Measurements from ENCODE around the gene ZSCAN22.
"Not testable (repeated sequence)": the region's sequence is repeated elsewhere in the genome, so short reads cannot be mapped to it uniquely, and the experiment has no call there.

The ZSCAN22 gene

GRCh38 chr19:58318297-58318696 is 8.5 kb upstream of the ZSCAN22 start:
- DNase-seq (ENCODE audit: low read depth) = no peak

DNA sequence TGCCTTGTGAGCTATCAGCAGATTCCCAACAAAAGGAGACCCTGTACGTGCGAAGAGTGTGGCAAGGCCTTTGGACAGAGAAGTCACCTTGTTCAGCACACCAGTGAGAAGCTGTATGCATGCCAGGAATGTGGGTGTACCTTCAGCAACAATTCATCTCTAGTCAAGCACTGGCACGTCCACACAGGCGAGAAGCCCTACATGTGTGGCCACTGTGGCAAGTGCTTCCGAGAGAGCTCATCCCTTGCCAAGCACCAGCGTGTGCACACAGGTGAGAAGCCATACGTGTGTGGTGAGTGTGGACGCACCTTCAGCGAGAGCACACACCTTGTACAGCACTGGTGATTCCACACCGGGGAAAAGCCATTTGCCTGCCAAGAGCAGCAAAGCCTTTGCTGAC is 7.6 kb upstream of the ZSCAN22 start:
- no peak for DNase-seq (ENCODE audit: low read depth)

- DNase-seq (ENCODE audit: low read depth) = no peak
Observed at GRCh38 chr19:58325311-58326022, 1.3 kb upstream of the ZSCAN22 start.

DNA sequence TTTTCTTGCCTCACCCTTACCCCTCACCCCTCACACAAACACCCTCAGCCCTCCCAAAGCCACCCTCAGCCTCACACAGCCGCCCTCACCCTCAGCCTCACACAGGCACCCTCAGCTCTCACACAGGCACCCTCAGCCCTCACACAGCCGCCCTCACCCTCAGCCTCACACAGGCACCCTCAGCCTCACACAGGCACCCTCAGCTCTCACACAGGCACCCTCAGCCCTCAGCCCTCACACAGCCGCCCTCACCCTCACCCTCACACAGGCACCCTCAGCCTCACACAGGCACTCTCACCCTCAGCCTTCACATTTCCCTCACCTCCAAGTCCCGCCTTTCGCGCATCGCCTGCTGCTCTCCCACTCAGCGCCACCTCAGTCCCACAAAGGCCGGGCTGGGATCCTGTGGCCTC is 287 bp upstream of the ZSCAN22 start:
- DNase-seq (ENCODE audit: low read depth) = no peak

- no peak for DNase-seq (ENCODE audit: low read depth)
Observed at GRCh38 chr19:58328999-58329398, 2.2 kb downstream of the ZSCAN22 start.

GRCh38 chr19:58330458-58330857 is 3.7 kb downstream of the ZSCAN22 start:
- DNase-seq (ENCODE audit: low read depth) = no peak

DNA sequence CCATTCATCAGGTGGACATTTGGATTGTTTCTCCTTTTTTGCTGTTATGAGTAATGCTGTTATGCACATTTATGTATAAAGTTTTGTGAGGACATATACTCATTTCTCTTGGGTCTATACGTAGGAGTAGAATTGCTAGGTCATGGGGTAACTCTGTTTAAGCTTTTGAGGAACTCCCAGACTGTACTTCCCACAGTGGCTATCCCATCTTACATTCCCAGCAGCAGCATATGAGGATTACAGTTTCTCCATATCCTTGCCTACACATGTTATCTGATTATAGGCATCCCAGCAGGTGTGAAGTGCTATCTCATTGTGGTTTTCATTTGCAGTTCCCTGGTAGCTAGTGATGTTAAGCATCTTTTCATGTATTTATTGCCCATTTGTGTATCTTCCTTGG is 5.9 kb downstream of the ZSCAN22 start:
- no peak for DNase-seq (ENCODE audit: low read depth)

DNA sequence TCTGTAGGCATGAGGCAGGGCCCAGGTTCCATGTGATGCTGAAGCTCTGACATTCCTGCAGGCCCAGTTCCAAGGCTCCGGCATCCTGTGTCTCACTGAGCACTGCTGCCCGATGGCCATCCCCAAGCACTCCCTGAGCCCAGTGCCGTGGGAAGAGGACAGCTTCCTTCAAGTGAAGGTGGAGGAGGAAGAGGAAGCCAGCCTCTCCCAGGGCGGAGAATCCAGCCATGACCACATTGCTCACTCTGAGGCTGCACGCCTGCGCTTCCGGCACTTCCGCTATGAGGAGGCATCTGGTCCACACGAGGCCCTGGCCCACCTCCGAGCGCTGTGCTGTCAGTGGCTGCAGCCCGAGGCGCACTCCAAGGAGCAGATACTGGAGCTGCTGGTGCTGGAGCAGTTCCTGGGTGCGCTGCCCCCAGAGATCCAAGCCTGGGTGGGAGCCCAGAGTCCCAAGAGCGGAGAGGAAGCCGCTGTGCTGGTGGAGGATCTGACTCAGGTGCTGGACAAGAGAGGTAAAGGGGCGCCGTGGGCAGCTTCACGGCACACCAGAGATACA is 8.0 kb downstream of the ZSCAN22 start:
- DNase-seq (ENCODE audit: low read depth) = no peak

DNA sequence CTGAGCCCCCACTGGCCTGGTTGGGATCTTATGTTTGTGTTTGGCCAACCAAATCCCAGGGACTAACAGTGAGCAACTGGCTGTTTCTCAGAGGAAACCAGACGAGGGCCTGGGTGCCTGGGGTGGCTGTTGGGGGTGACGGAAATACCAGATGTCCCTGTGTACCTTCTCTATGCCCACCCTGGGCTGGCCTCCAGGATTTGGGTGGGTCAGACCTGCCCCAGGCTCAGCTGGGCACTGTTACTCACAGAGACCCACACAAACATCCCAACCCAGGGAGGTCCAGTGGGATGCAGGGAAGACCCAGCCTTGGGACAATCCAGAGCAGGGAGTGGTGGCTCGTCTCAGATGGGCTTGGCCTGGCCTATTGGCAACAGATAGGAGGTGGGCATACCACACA is 8.8 kb downstream of the ZSCAN22 start:
- DNase-seq (ENCODE audit: low read depth) = no peak

GRCh38 chr19:58336216-58336615 is 9.4 kb downstream of the ZSCAN22 start:
- no peak for DNase-seq (ENCODE audit: low read depth)

- no peak for DNase-seq (ENCODE audit: low read depth)
Observed at GRCh38 chr19:58336820-58337219, 10.0 kb downstream of the ZSCAN22 start.

DNA sequence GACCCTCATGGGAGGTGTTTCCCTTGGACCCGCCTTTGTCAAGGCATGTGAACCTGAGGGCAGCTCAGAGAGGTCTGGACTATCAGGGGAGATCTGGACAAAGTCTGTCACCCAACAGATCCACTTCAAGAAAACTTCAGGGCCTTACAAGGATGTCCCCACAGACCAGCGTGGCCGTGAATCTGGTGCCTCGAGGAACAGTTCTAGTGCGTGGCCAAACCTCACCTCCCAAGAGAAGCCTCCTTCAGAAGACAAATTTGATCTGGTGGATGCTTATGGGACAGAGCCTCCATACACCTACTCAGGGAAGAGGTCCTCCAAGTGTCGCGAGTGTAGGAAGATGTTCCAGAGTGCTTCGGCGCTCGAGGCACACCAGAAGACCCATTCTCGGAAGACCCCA is 11.5 kb downstream of the ZSCAN22 start:
- DNase-seq (ENCODE audit: low read depth) = no peak

DNA sequence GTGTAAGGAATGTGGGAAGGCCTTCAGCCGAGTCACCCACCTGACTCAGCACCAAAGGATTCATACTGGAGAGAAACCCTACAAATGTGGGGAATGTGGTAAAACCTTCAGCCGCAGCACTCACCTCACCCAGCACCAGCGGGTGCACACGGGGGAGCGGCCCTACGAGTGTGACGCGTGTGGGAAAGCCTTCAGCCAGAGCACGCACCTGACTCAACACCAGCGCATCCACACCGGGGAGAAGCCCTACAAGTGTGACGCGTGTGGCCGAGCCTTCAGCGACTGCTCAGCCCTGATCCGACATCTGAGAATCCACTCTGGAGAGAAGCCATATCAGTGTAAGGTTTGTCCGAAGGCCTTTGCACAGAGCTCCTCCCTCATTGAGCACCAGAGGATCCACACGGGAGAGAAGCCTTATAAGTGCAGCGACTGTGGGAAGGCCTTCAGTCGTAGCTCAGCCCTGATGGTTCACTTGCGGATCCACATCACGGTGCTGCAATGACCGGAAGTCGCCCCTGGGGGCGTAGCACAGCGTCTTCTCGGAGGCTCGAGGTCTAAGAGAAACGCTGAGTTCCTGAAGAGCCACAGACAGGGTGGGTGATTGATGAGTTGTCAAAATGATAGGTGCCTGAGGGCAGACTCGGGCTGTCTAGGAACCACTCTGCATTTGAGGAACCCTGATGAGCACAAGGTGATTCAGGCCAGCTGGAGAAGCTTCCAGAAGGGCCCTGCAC is 12.2 kb downstream of the ZSCAN22 start:
- no peak for DNase-seq (ENCODE audit: low read depth)

- no peak for DNase-seq (ENCODE audit: low read depth)
Observed at GRCh38 chr19:58345558-58345957, 18.8 kb downstream of the ZSCAN22 start.

- DNase-seq (ENCODE audit: low read depth) = no peak
Observed at GRCh38 chr19:58346961-58347929, 20.5 kb downstream of the ZSCAN22 start.

- not testable (repeated sequence) for DNase-seq (ENCODE audit: low read depth)
Observed at GRCh38 chr19:58348080-58348479, 21.3 kb downstream of the ZSCAN22 start.

DNA sequence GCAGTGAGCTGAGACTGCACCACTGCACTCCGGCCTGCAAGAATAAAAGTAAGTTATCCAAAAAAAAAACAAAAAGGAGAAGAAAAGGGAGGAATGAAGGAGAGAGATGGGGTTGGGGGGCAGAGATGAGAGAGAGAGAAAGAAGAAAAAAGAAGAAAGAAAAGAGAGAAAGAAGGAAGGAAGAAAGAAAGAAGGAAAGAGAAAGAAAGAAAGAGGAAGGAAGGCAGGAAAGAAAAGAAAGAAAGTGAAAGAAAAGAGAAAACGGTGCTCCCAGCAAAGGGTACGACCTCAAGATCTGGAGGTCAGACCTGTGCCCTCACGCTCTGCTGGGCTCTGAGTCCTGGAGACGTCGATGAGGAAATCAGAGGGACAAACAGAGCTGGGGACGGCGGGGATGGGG is 22.8 kb downstream of the ZSCAN22 start:
- no peak for DNase-seq (ENCODE audit: low read depth)

- DNase-seq (ENCODE audit: low read depth) = no peak
Observed at GRCh38 chr19:58350001-58350861, 23.4 kb downstream of the ZSCAN22 start.

DNA sequence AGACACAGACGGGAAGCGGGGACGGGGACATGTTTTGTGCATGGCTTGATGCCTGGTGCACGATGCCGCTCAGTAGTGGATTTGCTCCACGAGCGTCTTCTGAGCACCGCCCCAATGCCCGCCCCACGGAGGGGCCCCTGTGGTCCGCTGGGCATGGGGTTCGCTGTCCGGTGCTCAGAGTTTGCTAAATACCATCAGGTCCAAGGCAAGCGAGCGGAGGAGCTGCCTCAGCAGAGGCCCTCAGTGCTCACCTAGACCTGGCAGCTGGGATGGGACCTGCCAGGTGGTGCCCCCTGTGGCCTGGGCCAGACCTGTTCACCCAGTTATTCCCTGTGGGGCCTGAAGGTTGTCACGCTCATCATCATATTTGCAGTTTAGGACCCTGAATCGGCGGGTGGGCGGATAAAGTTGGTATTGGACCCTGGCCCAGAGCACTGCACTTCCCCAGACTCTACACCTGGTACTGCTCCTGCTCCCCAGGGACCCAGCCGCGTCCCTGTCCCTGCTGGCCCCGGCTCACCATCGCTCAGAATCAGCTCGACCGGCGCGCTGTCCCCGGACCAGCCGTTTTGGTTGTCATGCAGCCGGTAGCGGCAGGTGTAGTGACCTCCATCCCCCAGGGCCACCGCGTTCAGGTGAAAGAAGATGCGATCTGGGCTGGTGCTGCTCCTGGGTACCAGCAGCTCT is 24.2 kb downstream of the ZSCAN22 start:
- no peak for DNase-seq (ENCODE audit: low read depth)

DNA sequence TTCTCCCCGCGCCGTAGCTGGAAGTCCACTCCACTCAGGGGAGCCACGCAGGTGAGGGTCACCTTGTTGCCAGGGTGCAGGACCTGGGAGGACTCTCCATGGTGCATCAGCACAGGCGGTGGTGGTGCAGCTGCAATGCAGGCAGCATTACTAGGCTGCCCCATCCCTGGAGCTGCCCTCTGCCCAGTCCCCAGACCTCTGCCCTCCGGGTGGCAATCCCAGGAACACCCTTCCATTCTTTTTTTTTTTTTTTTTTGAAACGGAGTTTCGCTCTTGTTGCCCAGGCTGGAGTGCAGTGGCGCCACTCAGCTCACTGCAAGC is 24.7 kb downstream of the ZSCAN22 start:
- no peak for DNase-seq (ENCODE audit: low read depth)
